Measurements from ENCODE around the gene ING3.
A peak's percentile ranks its signal among the peaks of the same experiment; 100 is the strongest.

ING3 gene

DNA sequence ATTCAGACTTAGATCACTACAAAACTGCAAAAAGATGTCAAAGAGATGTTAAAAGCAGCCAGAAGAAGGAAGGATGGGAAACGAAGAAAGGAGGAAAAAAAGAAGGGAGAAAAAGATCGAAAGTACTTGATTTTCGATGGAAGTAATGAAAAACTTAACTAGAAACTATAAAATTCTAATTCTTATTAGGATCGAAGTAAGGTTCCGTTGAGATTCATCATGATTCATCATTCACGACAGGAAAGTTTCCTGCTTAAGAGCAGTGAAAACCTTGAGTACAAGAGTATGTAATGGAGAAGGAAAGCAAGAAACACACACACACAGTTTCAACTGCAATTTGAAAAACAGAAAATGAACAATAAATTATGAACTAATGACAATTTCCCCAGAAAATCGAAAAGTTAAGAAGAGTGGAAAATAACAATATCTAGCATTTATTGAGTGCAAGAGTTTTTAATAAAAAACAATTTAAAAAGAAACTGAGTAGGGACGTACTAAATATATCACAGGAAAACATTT is 1.1 kb upstream of the ING3 start:
- CTCF ChIA-PET = no interaction called here
- Histone ChIP-seq H3K4me1 (ENCODE audit: control insufficient read depth, insufficient read depth, low read length) (peaks cover 12% of the 10 kb centered on the region; the same call in 1 of the 2 replicates), H3K9me3 (ENCODE audit: control insufficient read depth, insufficient read depth, low read depth, low read length) (no peaks in the 10 kb centered on the region), H3K36me3 (ENCODE audit: control insufficient read depth in 2 of 2, insufficient read depth in 1 of 2, low read length in 2 of 2) (peaks cover 14 to 19% of the 10 kb centered on the region in 2 experiments), H3K27ac (ENCODE audit: extremely low read depth, low read depth, low read length) (no peak overlapping the region), H3K4me3 (ENCODE audit: low read depth, low read length) (peak overlapping the region; percentile 69)
- POLR2A ChIA-PET = no interaction called here
- TF ChIP-seq, protein P1, sequence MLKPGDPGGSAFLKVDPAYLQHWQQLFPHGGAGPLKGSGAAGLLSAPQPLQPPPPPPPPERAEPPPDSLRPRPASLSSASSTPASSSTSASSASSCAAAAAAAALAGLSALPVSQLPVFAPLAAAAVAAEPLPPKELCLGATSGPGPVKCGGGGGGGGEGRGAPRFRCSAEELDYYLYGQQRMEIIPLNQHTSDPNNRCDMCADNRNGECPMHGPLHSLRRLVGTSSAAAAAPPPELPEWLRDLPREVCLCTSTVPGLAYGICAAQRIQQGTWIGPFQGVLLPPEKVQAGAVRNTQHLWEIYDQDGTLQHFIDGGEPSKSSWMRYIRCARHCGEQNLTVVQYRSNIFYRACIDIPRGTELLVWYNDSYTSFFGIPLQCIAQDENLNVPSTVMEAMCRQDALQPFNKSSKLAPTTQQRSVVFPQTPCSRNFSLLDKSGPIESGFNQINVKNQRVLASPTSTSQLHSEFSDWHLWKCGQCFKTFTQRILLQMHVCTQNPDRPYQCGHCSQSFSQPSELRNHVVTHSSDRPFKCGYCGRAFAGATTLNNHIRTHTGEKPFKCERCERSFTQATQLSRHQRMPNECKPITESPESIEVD (tag by site-specific recombination; IDR thresholded peaks at IDR 0.05) = peak; percentile 55
- no peak for TF ChIP-seq ZBTB20 (tag by site-specific recombination; IDR thresholded peaks at IDR 0.05)
- TF ChIP-seq ZEB2 (tag by site-specific recombination; IDR thresholded peaks at IDR 0.05) = no peak
- TF ChIP-seq ZNF777 (tag by site-specific recombination; IDR thresholded peaks at IDR 0.05; ENCODE audit: borderline replicate concordance) = no peak
- TF ChIP-seq, protein P2, sequence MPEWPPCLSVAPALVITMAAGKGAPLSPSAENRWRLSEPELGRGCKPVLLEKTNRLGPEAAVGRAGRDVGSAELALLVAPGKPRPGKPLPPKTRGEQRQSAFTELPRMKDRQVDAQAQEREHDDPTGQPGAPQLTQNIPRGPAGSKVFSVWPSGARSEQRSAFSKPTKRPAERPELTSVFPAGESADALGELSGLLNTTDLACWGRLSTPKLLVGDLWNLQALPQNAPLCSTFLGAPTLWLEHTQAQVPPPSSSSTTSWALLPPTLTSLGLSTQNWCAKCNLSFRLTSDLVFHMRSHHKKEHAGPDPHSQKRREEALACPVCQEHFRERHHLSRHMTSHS (tag by site-specific recombination; IDR thresholded peaks at IDR 0.05) = no peak
- TF ChIP-seq ZNF785 (tag by site-specific recombination; IDR thresholded peaks at IDR 0.05) = no peak
- no peak for TF ChIP-seq YY2 (tag by site-specific recombination; IDR thresholded peaks at IDR 0.05)
- TF ChIP-seq SETDB1 (IDR thresholded peaks at IDR 0.05; ENCODE audit: insufficient read length, low read length) = no peak
- TF ChIP-seq ZNF623 (tag by site-specific recombination; IDR thresholded peaks at IDR 0.05) = no peak
- no peak for TF ChIP-seq ZNF169 (tag by site-specific recombination; IDR thresholded peaks at IDR 0.05)
- no peak for TF ChIP-seq EGR2 (tag by site-specific recombination; IDR thresholded peaks at IDR 0.05; ENCODE audit: low read depth)
- TF ChIP-seq ZNF707 (tag by site-specific recombination; IDR thresholded peaks at IDR 0.05) = no peak
- TF ChIP-seq, protein P3, sequence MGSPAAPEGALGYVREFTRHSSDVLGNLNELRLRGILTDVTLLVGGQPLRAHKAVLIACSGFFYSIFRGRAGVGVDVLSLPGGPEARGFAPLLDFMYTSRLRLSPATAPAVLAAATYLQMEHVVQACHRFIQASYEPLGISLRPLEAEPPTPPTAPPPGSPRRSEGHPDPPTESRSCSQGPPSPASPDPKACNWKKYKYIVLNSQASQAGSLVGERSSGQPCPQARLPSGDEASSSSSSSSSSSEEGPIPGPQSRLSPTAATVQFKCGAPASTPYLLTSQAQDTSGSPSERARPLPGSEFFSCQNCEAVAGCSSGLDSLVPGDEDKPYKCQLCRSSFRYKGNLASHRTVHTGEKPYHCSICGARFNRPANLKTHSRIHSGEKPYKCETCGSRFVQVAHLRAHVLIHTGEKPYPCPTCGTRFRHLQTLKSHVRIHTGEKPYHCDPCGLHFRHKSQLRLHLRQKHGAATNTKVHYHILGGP (tag by site-specific recombination; IDR thresholded peaks at IDR 0.05) = no peak
- TF ChIP-seq PRDM1 (tag by site-specific recombination; IDR thresholded peaks at IDR 0.05) = peak; percentile 94
- no peak for TF ChIP-seq TRIM28 (IDR thresholded peaks at IDR 0.05; ENCODE audit: borderline replicate concordance, low read length)
- TF ChIP-seq, protein P4, sequence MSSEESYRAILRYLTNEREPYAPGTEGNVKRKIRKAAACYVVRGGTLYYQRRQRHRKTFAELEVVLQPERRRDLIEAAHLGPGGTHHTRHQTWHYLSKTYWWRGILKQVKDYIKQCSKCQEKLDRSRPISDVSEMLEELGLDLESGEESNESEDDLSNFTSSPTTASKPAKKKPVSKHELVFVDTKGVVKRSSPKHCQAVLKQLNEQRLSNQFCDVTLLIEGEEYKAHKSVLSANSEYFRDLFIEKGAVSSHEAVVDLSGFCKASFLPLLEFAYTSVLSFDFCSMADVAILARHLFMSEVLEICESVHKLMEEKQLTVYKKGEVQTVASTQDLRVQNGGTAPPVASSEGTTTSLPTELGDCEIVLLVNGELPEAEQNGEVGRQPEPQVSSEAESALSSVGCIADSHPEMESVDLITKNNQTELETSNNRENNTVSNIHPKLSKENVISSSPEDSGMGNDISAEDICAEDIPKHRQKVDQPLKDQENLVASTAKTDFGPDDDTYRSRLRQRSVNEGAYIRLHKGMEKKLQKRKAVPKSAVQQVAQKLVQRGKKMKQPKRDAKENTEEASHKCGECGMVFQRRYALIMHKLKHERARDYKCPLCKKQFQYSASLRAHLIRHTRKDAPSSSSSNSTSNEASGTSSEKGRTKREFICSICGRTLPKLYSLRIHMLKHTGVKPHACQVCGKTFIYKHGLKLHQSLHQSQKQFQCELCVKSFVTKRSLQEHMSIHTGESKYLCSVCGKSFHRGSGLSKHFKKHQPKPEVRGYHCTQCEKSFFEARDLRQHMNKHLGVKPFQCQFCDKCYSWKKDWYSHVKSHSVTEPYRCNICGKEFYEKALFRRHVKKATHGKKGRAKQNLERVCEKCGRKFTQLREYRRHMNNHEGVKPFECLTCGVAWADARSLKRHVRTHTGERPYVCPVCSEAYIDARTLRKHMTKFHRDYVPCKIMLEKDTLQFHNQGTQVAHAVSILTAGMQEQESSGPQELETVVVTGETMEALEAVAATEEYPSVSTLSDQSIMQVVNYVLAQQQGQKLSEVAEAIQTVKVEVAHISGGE (tag by site-specific recombination; conservative IDR thresholded peaks at IDR 0.05; ENCODE audit: low read depth) = no peak
- TF ChIP-seq ZBTB17 (tag by site-specific recombination; IDR thresholded peaks at IDR 0.05) = peak; percentile 45
- no peak for TF ChIP-seq KLF9 (tag by site-specific recombination; IDR thresholded peaks at IDR 0.05; ENCODE audit: low read depth)
- no peak for TF ChIP-seq ZNF132 (tag by site-specific recombination; IDR thresholded peaks at IDR 0.05; ENCODE audit: borderline replicate concordance)
- TF ChIP-seq ZNF768 (tag by site-specific recombination; IDR thresholded peaks at IDR 0.05) = no peak
- no peak for TF ChIP-seq ZNF23 (tag by site-specific recombination; IDR thresholded peaks at IDR 0.05; ENCODE audit: borderline replicate concordance)
- TF ChIP-seq, protein P5, sequence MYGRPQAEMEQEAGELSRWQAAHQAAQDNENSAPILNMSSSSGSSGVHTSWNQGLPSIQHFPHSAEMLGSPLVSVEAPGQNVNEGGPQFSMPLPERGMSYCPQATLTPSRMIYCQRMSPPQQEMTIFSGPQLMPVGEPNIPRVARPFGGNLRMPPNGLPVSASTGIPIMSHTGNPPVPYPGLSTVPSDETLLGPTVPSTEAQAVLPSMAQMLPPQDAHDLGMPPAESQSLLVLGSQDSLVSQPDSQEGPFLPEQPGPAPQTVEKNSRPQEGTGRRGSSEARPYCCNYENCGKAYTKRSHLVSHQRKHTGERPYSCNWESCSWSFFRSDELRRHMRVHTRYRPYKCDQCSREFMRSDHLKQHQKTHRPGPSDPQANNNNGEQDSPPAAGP (tag by site-specific recombination; IDR thresholded peaks at IDR 0.05) = no peak
- TF ChIP-seq MYNN (tag by site-specific recombination; IDR thresholded peaks at IDR 0.05; ENCODE audit: borderline replicate concordance) = no peak
- no peak for TF ChIP-seq MEIS1 (CRISPR knock-in tag; IDR thresholded peaks at IDR 0.05; ENCODE audit: borderline replicate concordance)
- no peak for TF ChIP-seq KLF1 (tag by site-specific recombination; IDR thresholded peaks at IDR 0.05)
- TF ChIP-seq ZNF366 (tag by site-specific recombination; conservative IDR thresholded peaks at IDR 0.05) = peak; percentile 85
- no peak for TF ChIP-seq KLF16 (tag by site-specific recombination; IDR thresholded peaks at IDR 0.05)
- no peak for TF ChIP-seq ZNF830 (tag by site-specific recombination; IDR thresholded peaks at IDR 0.05; ENCODE audit: low read depth)
- TF ChIP-seq ZFP3 (tag by site-specific recombination; IDR thresholded peaks at IDR 0.05; ENCODE audit: low read depth) = no peak
- TF ChIP-seq, protein P6, sequence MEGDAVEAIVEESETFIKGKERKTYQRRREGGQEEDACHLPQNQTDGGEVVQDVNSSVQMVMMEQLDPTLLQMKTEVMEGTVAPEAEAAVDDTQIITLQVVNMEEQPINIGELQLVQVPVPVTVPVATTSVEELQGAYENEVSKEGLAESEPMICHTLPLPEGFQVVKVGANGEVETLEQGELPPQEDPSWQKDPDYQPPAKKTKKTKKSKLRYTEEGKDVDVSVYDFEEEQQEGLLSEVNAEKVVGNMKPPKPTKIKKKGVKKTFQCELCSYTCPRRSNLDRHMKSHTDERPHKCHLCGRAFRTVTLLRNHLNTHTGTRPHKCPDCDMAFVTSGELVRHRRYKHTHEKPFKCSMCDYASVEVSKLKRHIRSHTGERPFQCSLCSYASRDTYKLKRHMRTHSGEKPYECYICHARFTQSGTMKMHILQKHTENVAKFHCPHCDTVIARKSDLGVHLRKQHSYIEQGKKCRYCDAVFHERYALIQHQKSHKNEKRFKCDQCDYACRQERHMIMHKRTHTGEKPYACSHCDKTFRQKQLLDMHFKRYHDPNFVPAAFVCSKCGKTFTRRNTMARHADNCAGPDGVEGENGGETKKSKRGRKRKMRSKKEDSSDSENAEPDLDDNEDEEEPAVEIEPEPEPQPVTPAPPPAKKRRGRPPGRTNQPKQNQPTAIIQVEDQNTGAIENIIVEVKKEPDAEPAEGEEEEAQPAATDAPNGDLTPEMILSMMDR (tag by site-specific recombination; IDR thresholded peaks at IDR 0.05) = no peak
